Muscle layer of duodenum (tissue), 2 donors: ENCODE measurements around the gene TTLL9.

Experiments
- H3K27ac ChIP-seq: one replicate; pipeline ENCODE4 v1.7.0; 2013; ENCODE audit warnings: mild to moderate bottlenecking, low read length
- H3K27me3 ChIP-seq: one replicate; pipeline ENCODE4 v1.7.0; 2013; ENCODE audit warnings: low read depth, mild to moderate bottlenecking, control low read depth, low read length
- H3K36me3 ChIP-seq, 2 donors: one replicate each; pipeline ENCODE4 v1.7.0; 2013; ENCODE audit warnings: low read length in 2 of 2, control low read depth in 1 of 2, mild to moderate bottlenecking in 1 of 2; ENCODE audit not compliant: insufficient read depth in 2 of 2, control insufficient read depth in 1 of 2
- H3K4me1 ChIP-seq, 2 donors: one replicate each; pipeline ENCODE4 v1.7.0; 2013; ENCODE audit warnings: low read length in 2 of 2, mild to moderate bottlenecking in 2 of 2, control low read depth in 1 of 2, moderate library complexity in 1 of 2; ENCODE audit not compliant: insufficient read depth in 2 of 2, control insufficient read depth in 1 of 2
- H3K4me3 ChIP-seq, 2 donors: one replicate each; pipeline ENCODE4 v1.7.0; 2013; ENCODE audit warnings: low read length in 2 of 2, low read depth in 1 of 2, mild to moderate bottlenecking in 1 of 2
- H3K9me3 ChIP-seq, 2 donors: one replicate each; pipeline ENCODE4 v1.7.0; 2013; ENCODE audit warnings: low read length in 2 of 2, control low read depth in 1 of 2, mild to moderate bottlenecking in 1 of 2; ENCODE audit not compliant: control insufficient read depth in 1 of 2
- donor health status: healthy.

The TTLL9 gene

DNA sequence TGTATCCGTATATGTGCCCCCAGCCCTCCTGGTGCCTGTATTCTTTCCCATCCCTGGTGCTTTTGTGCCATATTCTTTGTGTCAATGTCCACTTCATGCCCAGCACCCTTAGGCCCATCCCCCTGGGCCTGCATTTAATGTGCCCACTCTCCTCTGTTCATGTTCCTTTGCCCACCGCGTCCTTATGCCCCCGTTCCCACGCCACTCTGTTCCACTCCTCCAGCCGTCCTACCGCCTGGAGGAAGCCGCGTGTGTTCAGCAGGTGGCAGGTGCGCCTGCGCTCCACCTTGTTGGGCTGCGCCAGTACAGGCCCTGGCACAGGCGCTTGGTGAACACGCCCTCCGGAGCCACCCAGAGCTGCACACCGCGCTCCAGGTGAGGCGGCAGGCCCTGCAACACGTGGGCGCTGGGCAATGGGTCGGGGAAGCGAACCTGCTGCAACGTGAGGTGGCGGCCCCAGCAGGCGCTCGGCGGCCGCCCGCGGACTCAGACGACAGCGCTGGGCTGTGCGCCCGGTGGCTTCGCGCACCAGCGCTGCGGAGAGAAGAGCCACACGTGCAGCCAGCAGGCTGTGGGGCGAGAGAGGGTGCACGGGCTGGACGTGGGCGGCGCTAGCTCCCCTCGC lies 21.0 kb upstream of the TTLL9 start:
- H3K27me3 ChIP-seq: peaks cover 14% of the 10 kb centered on the region
- no peaks in the 10 kb centered on the region for H3K36me3 ChIP-seq
- H3K27ac ChIP-seq: no peak overlapping the region
- no peaks in the 10 kb centered on the region for H3K9me3 ChIP-seq
- H3K4me3 ChIP-seq: no peak overlapping the region
- no peaks in the 10 kb centered on the region for H3K4me1 ChIP-seq

DNA sequence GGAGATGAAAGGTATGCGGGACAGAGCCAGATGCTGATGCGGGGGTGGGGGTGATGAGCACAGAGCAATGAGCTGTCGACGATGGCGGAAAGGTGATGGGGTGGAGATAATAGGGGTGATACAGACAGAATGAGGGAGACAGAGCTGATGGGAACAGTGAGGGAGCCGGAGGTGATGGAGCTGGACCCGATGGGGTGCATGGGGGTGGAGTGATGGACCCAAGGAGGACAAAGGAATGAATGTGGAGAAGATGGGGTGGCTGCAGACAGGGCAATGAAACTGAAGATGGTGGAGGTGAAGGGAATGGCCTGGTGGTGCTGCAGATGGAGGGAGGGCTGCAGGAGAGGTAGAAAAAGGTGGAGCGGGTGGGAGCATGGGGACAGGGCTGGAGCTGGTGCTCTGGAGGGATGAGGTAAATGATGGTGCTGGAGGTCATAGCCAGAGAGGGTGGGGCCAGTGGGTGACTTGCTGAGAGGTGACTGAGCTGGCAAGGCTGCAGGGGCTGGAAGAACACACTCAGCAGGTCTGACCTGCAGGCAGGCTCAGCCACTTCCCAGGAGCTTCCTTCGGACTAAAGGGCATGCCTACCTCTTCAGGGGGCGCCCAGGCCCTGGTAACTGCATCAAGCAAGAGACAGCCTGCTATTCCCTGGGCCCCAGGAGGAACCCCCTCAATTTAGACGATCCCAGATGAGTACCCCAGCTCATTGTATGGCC lies 19.0 kb upstream of the TTLL9 start:
- Histone ChIP-seq H3K4me1 (no peaks in the 10 kb centered on the region), H3K27me3 (peaks cover 14% of the 10 kb centered on the region), H3K36me3 (no peaks in the 10 kb centered on the region), H3K27ac (no peak overlapping the region), H3K4me3 (no peak overlapping the region), H3K9me3 (no peaks in the 10 kb centered on the region)

DNA sequence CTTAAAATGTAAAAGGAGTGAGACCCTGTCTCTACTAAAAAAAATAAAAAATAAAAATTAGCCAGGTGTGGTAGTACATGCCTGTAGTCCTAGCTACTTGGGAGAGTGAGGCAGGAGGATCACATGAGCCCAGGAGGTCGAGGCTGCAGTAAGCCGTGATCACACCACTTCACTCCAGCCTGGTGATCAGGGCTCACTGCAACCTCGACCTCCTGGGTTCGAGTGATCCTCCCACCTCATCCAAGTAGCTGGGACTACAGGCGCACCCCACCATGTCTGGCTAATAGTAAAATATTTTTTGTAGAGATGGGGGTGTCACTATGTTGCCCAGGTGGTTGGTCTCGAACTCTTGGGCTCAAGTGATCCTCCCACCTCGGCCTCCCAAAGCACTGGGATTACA lies 17.0 kb upstream of the TTLL9 start:
- no peaks in the 10 kb centered on the region for H3K4me1 ChIP-seq
- no peaks in the 10 kb centered on the region for H3K36me3 ChIP-seq
- H3K9me3 ChIP-seq: no peaks in the 10 kb centered on the region
- no peak overlapping the region for H3K4me3 ChIP-seq
- H3K27me3 ChIP-seq: peaks cover 14% of the 10 kb centered on the region
- no peak overlapping the region for H3K27ac ChIP-seq

DNA sequence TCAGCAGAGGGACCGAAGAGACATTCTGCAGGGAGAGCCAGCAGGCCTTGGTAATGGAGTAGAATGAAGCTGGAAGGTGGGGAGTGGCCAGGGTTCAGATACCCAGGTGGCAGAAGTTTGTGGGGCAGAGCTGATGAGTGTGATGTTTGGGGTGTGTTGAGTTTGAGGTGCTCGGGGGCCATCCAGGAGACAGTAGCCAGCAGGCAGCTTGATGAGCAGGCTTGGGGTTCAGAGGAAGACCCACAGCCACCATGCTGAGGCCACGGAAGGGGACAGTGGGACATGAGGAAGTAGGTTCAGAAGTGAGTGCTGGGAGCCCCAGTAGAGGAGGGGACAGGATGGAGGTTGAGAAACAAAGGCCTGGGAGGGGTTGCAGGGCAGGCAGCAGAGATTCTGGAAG lies 13.9 kb upstream of the TTLL9 start:
- Histone ChIP-seq H3K36me3 (no peaks in the 10 kb centered on the region), H3K27ac (no peak overlapping the region), H3K27me3 (peaks cover 14% of the 10 kb centered on the region), H3K4me3 (no peak overlapping the region), H3K9me3 (no peaks in the 10 kb centered on the region), H3K4me1 (peaks cover 0 to 17% of the 10 kb centered on the region in 2 donors)

DNA sequence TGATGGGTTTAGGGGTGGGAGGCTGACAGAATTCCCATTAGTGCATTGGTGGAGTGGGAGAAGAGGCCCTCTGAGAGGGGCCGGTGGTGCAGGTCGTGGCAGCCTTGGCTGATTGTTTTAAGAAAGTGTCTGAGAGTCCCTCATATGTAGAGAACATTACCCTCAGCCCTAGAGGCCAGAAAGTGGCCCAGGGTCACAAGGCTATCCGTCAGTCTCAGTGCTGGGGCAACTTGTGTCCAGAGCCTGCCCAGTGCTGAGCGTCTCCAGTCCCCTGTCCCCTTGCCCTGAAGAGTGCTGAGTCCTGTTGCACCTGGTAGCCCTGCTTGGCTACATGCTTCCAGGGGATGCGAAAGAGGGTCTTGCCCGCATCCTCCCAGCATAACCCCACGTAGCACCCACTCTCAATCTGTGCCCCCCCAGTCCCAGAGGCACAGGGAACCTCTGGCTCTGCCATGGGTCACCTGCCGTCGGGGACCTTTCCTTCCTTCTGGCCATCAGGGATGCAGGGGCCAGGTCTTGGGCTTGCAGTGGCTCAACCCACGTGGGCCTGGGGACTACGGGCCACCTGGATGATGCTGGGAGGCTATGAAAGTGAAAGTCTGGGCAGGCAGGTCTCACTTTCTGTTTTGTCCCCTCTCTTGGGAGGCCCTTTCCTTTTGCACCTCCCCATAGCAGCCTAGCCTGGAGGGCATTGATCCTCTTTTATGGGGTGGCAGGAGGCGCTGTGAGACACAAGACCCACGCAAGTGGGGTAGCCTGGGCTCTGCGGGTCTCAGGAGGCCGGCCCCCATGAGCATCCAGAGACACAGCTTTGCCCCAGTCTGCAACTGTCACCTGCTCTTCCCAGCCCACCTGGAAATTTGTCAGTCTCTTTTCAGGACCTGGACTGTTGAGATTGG lies 12.3 kb upstream of the TTLL9 start:
- H3K4me3 ChIP-seq: no peak overlapping the region
- peaks cover 0 to 20% of the 10 kb centered on the region in 2 donors for H3K4me1 ChIP-seq
- H3K27me3 ChIP-seq: peaks cover 11% of the 10 kb centered on the region
- no peaks in the 10 kb centered on the region for H3K36me3 ChIP-seq
- H3K9me3 ChIP-seq: no peaks in the 10 kb centered on the region
- H3K27ac ChIP-seq: no peak overlapping the region

DNA sequence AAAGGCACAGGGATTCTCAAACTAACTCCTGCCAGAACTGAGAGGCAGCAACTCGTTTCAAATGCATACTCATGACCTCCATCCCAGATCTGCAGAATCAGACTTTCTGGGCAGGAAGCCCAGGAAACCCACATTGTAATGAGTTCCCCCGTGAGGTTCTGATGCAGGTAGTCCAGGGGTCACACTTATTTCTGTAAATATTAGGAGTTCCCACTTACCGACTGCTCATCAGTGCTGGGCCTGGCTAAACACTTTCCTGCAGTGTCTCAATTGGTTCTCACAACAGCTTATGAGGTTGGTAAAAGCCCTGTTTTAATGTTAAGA lies 11.7 kb upstream of the TTLL9 start:
- H3K4me3 ChIP-seq: no peak overlapping the region
- no peaks in the 10 kb centered on the region for H3K9me3 ChIP-seq
- H3K4me1 ChIP-seq: peaks cover 0 to 20% of the 10 kb centered on the region in 2 donors
- H3K27ac ChIP-seq: no peak overlapping the region
- no peaks in the 10 kb centered on the region for H3K36me3 ChIP-seq
- H3K27me3 ChIP-seq: peaks cover 11% of the 10 kb centered on the region

DNA sequence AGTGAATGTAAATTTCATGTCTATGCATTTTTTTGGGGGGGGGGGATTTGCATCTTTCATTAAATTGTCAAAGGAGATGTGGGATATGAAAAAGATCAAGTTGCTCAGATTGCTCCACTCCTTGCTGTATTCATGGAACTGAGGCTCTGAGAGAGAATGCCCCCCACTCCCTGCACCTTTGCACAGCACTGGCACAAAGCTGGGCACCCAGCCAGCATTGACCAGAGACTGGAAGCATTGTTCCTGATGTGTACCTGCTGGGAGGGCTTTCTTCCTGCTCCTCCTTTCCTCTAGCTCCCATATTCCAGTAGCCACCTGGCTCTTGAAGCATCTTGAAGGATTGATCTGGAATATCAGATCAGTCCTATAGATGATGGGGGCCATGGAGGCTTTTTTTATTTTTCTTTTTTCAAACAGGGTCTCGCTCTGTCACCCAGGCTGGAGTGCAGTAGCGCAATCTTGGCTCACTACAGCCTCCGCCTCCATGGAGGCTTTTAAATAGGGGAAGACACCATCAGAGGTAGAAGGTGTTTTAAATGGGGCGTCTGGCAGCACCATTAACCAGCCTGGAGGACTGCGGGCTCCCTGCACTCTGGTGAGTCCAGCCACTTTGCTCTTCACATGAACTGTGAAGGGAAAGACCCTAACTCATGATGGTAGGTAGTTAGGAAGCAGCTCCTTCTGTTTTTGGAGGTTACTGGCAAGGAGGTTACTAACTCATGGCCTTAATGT lies 11.0 kb upstream of the TTLL9 start:
- Histone ChIP-seq H3K9me3 (no peaks in the 10 kb centered on the region), H3K36me3 (no peaks in the 10 kb centered on the region), H3K4me1 (peaks cover 0 to 20% of the 10 kb centered on the region in 2 donors), H3K27me3 (peaks cover 11% of the 10 kb centered on the region), H3K27ac (no peak overlapping the region), H3K4me3 (no peak overlapping the region)

DNA sequence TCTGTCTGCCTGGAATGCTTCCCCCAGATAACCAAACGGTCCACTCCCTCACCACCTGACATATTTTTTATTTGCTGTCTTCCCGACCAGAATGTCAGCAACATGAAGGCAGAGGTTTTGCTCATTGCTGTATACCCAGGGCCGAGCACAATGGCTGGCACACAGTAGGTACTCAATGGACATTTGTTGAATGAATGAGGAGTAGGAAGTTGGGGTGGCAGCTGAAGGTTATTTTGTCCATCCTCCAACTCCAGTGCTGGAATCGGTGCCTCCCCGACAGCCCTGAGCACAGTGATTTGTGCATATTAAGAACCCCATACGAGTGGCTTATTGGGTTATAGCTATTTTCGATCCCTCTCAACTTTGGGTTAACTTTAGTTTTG lies 10.4 kb upstream of the TTLL9 start:
- H3K27ac ChIP-seq: no peak overlapping the region
- peaks cover 0 to 20% of the 10 kb centered on the region in 2 donors for H3K4me1 ChIP-seq
- no peaks in the 10 kb centered on the region for H3K36me3 ChIP-seq
- H3K9me3 ChIP-seq: no peaks in the 10 kb centered on the region
- H3K4me3 ChIP-seq: no peak overlapping the region
- peaks cover 11% of the 10 kb centered on the region for H3K27me3 ChIP-seq

DNA sequence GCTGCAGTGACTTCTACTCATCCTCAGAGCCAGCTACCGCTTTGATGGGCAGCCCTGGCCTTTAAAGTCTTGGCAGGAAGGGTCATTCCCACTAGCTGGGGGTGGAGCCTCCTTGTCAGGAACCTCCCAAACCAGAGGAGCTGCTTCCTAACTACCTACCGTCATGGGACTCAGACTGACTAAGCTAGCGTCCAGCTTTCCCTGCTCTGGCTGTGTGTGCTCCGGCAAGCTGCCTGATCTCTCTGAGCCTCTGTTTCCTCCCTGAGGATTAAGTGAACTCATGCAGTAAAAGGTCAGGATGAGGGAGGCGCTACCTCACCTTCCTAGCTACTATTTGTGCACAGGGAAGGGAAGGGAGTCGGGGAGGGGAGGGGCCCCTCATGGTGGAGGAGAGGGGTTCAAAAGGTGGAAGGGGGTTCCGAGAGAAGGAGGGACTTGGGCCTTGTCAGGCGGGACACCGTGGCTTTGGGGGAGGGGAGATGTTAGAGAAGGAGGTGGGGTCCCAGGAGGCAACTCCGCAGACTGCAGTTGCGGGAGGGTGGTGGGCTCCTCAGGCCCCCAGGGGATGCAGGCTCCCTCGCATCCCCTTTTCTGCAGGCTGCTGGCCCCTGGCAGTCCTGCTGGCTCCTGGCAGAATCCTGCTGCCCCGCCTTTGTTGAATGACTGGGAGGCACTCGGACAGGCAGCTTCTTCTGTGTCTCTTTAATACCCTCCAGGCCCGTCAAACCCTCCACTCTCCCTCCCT lies 9.9 kb upstream of the TTLL9 start:
- Histone ChIP-seq H3K36me3 (no peaks in the 10 kb centered on the region), H3K4me1 (peaks cover 0 to 20% of the 10 kb centered on the region in 2 donors), H3K4me3 (peak overlapping the region; percentile 15 to 75), H3K9me3 (no peaks in the 10 kb centered on the region), H3K27me3 (peaks cover 11% of the 10 kb centered on the region), H3K27ac (no peak overlapping the region)

DNA sequence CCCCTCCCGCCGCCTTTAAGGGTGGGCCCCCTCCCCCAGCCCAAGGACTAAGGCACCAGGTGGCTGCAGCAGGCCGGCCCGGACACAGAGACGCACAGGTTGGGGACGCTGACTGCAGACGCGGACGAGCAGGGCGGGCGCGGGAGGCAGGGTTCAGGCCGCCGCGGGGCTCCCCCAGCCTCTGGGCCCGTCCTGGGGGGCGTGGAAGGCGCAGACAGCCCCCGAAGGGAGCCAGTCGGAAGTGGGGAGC lies 9.4 kb upstream of the TTLL9 start:
- Histone ChIP-seq H3K36me3 (no peaks in the 10 kb centered on the region), H3K9me3 (no peaks in the 10 kb centered on the region), H3K4me1 (peaks cover 0 to 20% of the 10 kb centered on the region in 2 donors), H3K27me3 (peaks cover 11% of the 10 kb centered on the region), H3K4me3 (peak overlapping the region; percentile 37 to 75), H3K27ac (no peak overlapping the region)
